ENCODE results near the gene DR1.

DNA sequence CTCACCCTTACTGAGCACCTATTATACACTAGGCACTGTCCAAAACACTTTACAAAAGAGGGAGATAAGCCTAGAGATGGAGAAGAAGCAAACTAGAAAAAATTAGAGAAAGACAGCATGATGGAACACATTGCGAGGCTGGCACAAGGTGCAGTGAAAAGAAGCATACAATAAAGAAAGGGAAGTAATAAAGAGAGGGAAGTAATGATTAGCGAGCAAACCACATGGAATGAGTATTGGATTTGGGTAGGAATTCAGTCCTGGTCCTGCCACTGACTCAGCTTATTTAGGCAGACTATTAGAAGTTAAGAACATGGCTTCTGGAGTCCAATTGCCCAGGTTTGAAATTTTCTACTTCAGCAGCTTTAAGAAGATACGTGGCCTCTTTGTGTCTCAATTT, 69.6 kb downstream of the DR1 start:
- TF ChIP-seq SNAPC2 (CRISPR knock-in tag; IDR thresholded peaks at IDR 0.05): no peak
- TF ChIP-seq, protein P1, sequence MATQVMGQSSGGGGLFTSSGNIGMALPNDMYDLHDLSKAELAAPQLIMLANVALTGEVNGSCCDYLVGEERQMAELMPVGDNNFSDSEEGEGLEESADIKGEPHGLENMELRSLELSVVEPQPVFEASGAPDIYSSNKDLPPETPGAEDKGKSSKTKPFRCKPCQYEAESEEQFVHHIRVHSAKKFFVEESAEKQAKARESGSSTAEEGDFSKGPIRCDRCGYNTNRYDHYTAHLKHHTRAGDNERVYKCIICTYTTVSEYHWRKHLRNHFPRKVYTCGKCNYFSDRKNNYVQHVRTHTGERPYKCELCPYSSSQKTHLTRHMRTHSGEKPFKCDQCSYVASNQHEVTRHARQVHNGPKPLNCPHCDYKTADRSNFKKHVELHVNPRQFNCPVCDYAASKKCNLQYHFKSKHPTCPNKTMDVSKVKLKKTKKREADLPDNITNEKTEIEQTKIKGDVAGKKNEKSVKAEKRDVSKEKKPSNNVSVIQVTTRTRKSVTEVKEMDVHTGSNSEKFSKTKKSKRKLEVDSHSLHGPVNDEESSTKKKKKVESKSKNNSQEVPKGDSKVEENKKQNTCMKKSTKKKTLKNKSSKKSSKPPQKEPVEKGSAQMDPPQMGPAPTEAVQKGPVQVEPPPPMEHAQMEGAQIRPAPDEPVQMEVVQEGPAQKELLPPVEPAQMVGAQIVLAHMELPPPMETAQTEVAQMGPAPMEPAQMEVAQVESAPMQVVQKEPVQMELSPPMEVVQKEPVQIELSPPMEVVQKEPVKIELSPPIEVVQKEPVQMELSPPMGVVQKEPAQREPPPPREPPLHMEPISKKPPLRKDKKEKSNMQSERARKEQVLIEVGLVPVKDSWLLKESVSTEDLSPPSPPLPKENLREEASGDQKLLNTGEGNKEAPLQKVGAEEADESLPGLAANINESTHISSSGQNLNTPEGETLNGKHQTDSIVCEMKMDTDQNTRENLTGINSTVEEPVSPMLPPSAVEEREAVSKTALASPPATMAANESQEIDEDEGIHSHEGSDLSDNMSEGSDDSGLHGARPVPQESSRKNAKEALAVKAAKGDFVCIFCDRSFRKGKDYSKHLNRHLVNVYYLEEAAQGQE (IDR thresholded peaks at IDR 0.05; ENCODE audit: borderline replicate concordance in 1 of 2, low read depth in 1 of 2, low read length in 2 of 2): no peak
- TF ChIP-seq REPIN1 (CRISPR knock-in tag; IDR thresholded peaks at IDR 0.05; ENCODE audit: borderline replicate concordance, low read depth): no peak
- no peak for TF ChIP-seq FOXK2 (IDR thresholded peaks at IDR 0.05)
- TF ChIP-seq ZNF24 (IDR thresholded peaks at IDR 0.05): no peak
- no peak for TF ChIP-seq CTCF (CRISPR knock-in tag; IDR thresholded peaks at IDR 0.05)

Measured in HepG2 (cell line).